Tibial artery (tissue), 4 donors: ENCODE results near the gene MRAP2.

Experiments used
- DNase-seq, 2 donors: peaks; one replicate each; pipeline ENCODE4 v3.0.0-alpha.2; 2019
- H3K27ac ChIP-seq, 2 donors: fragments of 200-600 bp; sonication (generic) in 1 of 2; 1 replicate in 1 of 2; 2 replicates in 1 of 2; pipeline ENCODE4 v1.5.1; 2018 to 2019; ENCODE audit warnings: mild to moderate bottlenecking in 1 of 2
- H3K27me3 ChIP-seq, 2 donors: fragments of 200-600 bp; sonication (generic) in 1 of 2; one replicate each; pipeline versions ENCODE4 v1.5.1 to v1.6.0; 2016 to 2019
- H3K36me3 ChIP-seq, 3 donors: fragments of 200-600 bp; sonication (generic) in 2 of 3; one replicate each; pipeline ENCODE4 v1.5.1; 2016 to 2019; ENCODE audit warnings: mild to moderate bottlenecking in 2 of 3
- H3K4me1 ChIP-seq, 4 donors: fragments of 200-600 bp; sonication (generic) in 2 of 4; 1 replicate in 3 of 4; 2 replicates in 1 of 4; pipeline ENCODE4 v1.5.1; 2016 to 2019
- H3K4me3 ChIP-seq, 2 donors: fragments of 200-600 bp; sonication (generic) in 1 of 2; 1 replicate in 1 of 2; 2 replicates in 1 of 2; pipeline ENCODE4 v1.5.1; 2018 to 2019; ENCODE audit warnings: mild to moderate bottlenecking in 2 of 2
- H3K9me3 ChIP-seq, 3 donors: fragments of 200-600 bp; sonication (generic) in 1 of 3; one replicate each; pipeline ENCODE4 v1.5.1; 2016 to 2019
- CTCF ChIP-seq, 2 experiments: fragments of 200-600 bp in 1 of 2; fragments of 450-650 bp in 1 of 2; IDR thresholded peaks; one replicate each; pipeline ENCODE4 v1.5.1; 2017 to 2019; ENCODE audit warnings: antibody characterized with exemption in 2 of 2, mild to moderate bottlenecking in 1 of 2, moderate library complexity in 1 of 2
- intact Hi-C: fragments of 100-400 bp; cut with DNase I; formaldehyde crosslinking; loops from one replicate; pipeline ENCODE4 v1.15.0; 2023; ENCODE audit warnings: low total_unique reads

The MRAP2 gene

GRCh38 chr6:84035484-84035883, 1.9 kb downstream of the MRAP2 start:
- TF ChIP-seq CTCF (IDR thresholded peaks at IDR 0.05), result no peak
- no peak overlapping the region for H3K27ac ChIP-seq
- peaks cover 0 to 66% (median 22%) of the 10 kb centered on the region in 4 donors for H3K4me1 ChIP-seq
- no peak for DNase-seq
- H3K27me3 ChIP-seq, result no peaks in the 10 kb centered on the region
- intact Hi-C loops, result loop anchor here (10.0 kb wide), 1 partner anchor 51 kb away; no protein-coding TSS in a partner anchor
- peak overlapping the region; percentile 68 to 76 for H3K4me3 ChIP-seq
- no peaks in the 10 kb centered on the region for H3K36me3 ChIP-seq
- H3K9me3 ChIP-seq, result no peaks in the 10 kb centered on the region

GRCh38 chr6:84037425-84038089, 4.0 kb downstream of the MRAP2 start:
- Histone ChIP-seq H3K4me3 (no peak overlapping the region), H3K9me3 (no peaks in the 10 kb centered on the region), H3K4me1 (peaks cover 0 to 79% (median 30%) of the 10 kb centered on the region in 4 donors), H3K27me3 (no peaks in the 10 kb centered on the region), H3K36me3 (no peaks in the 10 kb centered on the region), H3K27ac (no peak overlapping the region)
- no peak for DNase-seq
- no peak for TF ChIP-seq CTCF (IDR thresholded peaks at IDR 0.05)
- intact Hi-C loops, result loop anchor here (10.0 kb wide), 1 partner anchor 53 kb away; no protein-coding TSS in a partner anchor

GRCh38 chr6:84042603-84043002, 9.0 kb downstream of the MRAP2 start:
- no peaks in the 10 kb centered on the region for H3K27me3 ChIP-seq
- no peaks in the 10 kb centered on the region for H3K36me3 ChIP-seq
- no peak for DNase-seq
- no peak overlapping the region for H3K4me3 ChIP-seq
- no peaks in the 10 kb centered on the region for H3K9me3 ChIP-seq
- TF ChIP-seq CTCF (IDR thresholded peaks at IDR 0.05), result no peak
- H3K27ac ChIP-seq, result peak overlapping the region; percentile 33 to 52
- intact Hi-C loops, result no loop called here
- H3K4me1 ChIP-seq, result peaks cover 0 to 81% (median 21%) of the 10 kb centered on the region in 4 donors

- Histone ChIP-seq H3K27me3 (no peaks in the 10 kb centered on the region), H3K4me1 (peaks cover 0 to 71% (median 17%) of the 10 kb centered on the region in 4 donors), H3K9me3 (no peaks in the 10 kb centered on the region), H3K4me3 (no peak overlapping the region), H3K36me3 (no peaks in the 10 kb centered on the region), H3K27ac (peak overlapping the region; percentile 33 to 52)
- no peak for DNase-seq
- intact Hi-C loops, result no loop called here
- no peak for TF ChIP-seq CTCF (IDR thresholded peaks at IDR 0.05)
These were observed 10.0 kb downstream of the MRAP2 start for GRCh38 chr6:84043555-84043954.

- H3K9me3 ChIP-seq, result no peaks in the 10 kb centered on the region
- H3K27me3 ChIP-seq, result no peaks in the 10 kb centered on the region
- intact Hi-C loops, result no loop called here
- H3K4me1 ChIP-seq, result peaks cover 0 to 68% (median 26%) of the 10 kb centered on the region in 4 donors
- H3K27ac ChIP-seq, result no peak overlapping the region
- H3K36me3 ChIP-seq, result no peaks in the 10 kb centered on the region
- TF ChIP-seq CTCF (IDR thresholded peaks at IDR 0.05), result no peak
- H3K4me3 ChIP-seq, result no peak overlapping the region
- no peak for DNase-seq
These were observed 13.2 kb downstream of the MRAP2 start for GRCh38 chr6:84046755-84047154.
